Vagina (tissue), 2 donors: ENCODE results near the gene AP1B1. TPM values are rescaled to one million over a fixed set of nuclear protein-coding genes. Genes with fewer than 3 reads are reported as not detected.
A peak's percentile ranks its signal among the peaks of the same experiment; 100 is the strongest.

Experiments
- DNase-seq, 2 donors: peaks; one replicate each; pipeline ENCODE4 v3.0.0-alpha.2; 2017; ENCODE audit errors: extremely low spot score in 2 of 2
- H3K27ac ChIP-seq: fragments of 200-600 bp; sonication (generic); one replicate; pipeline ENCODE4 v1.5.1; 2019
- H3K27me3 ChIP-seq: fragments of 200-600 bp; sonication (generic); one replicate; pipeline ENCODE4 v1.5.1; 2019
- H3K36me3 ChIP-seq, 2 donors: fragments of 200-600 bp; sonication (generic); one replicate each; pipeline ENCODE4 v1.5.1; 2017 to 2019
- H3K4me1 ChIP-seq: fragments of 200-600 bp; sonication (generic); one replicate; pipeline ENCODE4 v1.5.1; 2019
- H3K4me3 ChIP-seq, 2 donors: fragments of 200-600 bp; sonication (generic); 1 replicate in 1 of 2; 2 replicates in 1 of 2; pipeline ENCODE4 v1.5.1; 2016 to 2019
- H3K9me3 ChIP-seq: fragments of 200-600 bp; sonication (generic); one replicate; pipeline ENCODE4 v1.5.1; 2019
- CTCF ChIP-seq, 3 experiments: fragments of 450-650 bp in 2 of 3; fragments of 200-600 bp in 1 of 3; sonication (generic) in 1 of 3; IDR thresholded peaks; one replicate each; pipeline ENCODE4 v1.5.1; 2017 to 2019; ENCODE audit warnings: antibody characterized with exemption in 3 of 3, mild to moderate bottlenecking in 2 of 3, moderate library complexity in 2 of 3
- POLR2A ChIP-seq, 2 donors: fragments of 450-650 bp; IDR thresholded peaks; one replicate each; pipeline ENCODE4 v1.6.1; 2017; ENCODE audit warnings: antibody characterized with exemption in 2 of 2, mild to moderate bottlenecking in 2 of 2, moderate library complexity in 2 of 2
- POLR2AphosphoS5 ChIP-seq, 2 donors: sonication (generic); formaldehyde crosslinking; IDR thresholded peaks; one replicate each; pipeline ENCODE4 v1.9.0; 2017; ENCODE audit warnings: antibody characterized with exemption in 2 of 2, mild to moderate bottlenecking in 2 of 2, low read depth in 1 of 2; ENCODE audit not compliant: insufficient read depth in 1 of 2
- intact Hi-C: fragments of 100-400 bp; cut with DNase I; formaldehyde crosslinking; loops from one replicate; pipeline ENCODE4 v1.15.1; 2023
- total RNA-seq: library from RNA; depleted of rRNA; stranded (reverse); fragments of >200 nt; gene quantifications from one replicate; pipeline ENCODE4 v1.2.3, GENCODE V29; 2016

The AP1B1 gene
- total RNA-seq, 1 donor from 2014 or later = 60.9 TPM

- H3K27ac ChIP-seq = no peak overlapping the region
- TF ChIP-seq CTCF (IDR thresholded peaks at IDR 0.05) (no peak), POLR2AphosphoS5 (IDR thresholded peaks at IDR 0.05; ENCODE audit: insufficient read depth in 1 of 2, low read depth in 1 of 2) (no peak), POLR2A (IDR thresholded peaks at IDR 0.05) (no peak)
- no peaks in the 10 kb centered on the region for H3K9me3 ChIP-seq
- intact Hi-C loops = no loop called here
- no peaks in the 10 kb centered on the region for H3K4me1 ChIP-seq
- no peaks in the 10 kb centered on the region for H3K27me3 ChIP-seq
- H3K4me3 ChIP-seq = no peak overlapping the region
- peaks cover 0 to 92% of the 10 kb centered on the region in 2 donors for H3K36me3 ChIP-seq
- DNase-seq = no peak
These were observed 36.5 kb downstream of the AP1B1 start for GRCh38 chr22:29351891-29352290.

- no peak overlapping the region for H3K27ac ChIP-seq
- H3K36me3 ChIP-seq = peaks cover 0 to 91% of the 10 kb centered on the region in 2 donors
- no peak for TF ChIP-seq POLR2A (IDR thresholded peaks at IDR 0.05)
- TF ChIP-seq CTCF (IDR thresholded peaks at IDR 0.05) = no peak
- TF ChIP-seq POLR2AphosphoS5 (IDR thresholded peaks at IDR 0.05; ENCODE audit: insufficient read depth in 1 of 2, low read depth in 1 of 2) = no peak
- no peak overlapping the region for H3K4me3 ChIP-seq
- no peaks in the 10 kb centered on the region for H3K27me3 ChIP-seq
- intact Hi-C loops = no loop called here
- no peaks in the 10 kb centered on the region for H3K9me3 ChIP-seq
- no peaks in the 10 kb centered on the region for H3K4me1 ChIP-seq
- DNase-seq = no peak
These were observed 37.3 kb downstream of the AP1B1 start for GRCh38 chr22:29351042-29351441.

- intact Hi-C loops = no loop called here
- TF ChIP-seq CTCF (IDR thresholded peaks at IDR 0.05) (no peak), POLR2A (IDR thresholded peaks at IDR 0.05) (no peak), POLR2AphosphoS5 (IDR thresholded peaks at IDR 0.05; ENCODE audit: insufficient read depth in 1 of 2, low read depth in 1 of 2) (peak; percentile 25 to 49)
- no peaks in the 10 kb centered on the region for H3K4me1 ChIP-seq
- no peak overlapping the region for H3K27ac ChIP-seq
- H3K36me3 ChIP-seq = peaks cover 0 to 70% of the 10 kb centered on the region in 2 donors
- H3K27me3 ChIP-seq = no peaks in the 10 kb centered on the region
- no peak overlapping the region for H3K4me3 ChIP-seq
- DNase-seq = no peak
- no peaks in the 10 kb centered on the region for H3K9me3 ChIP-seq
These were observed 39.4 kb downstream of the AP1B1 start for GRCh38 chr22:29348956-29349355.

- H3K36me3 ChIP-seq = peaks cover 0 to 69% of the 10 kb centered on the region in 2 donors
- no peak overlapping the region for H3K27ac ChIP-seq
- H3K9me3 ChIP-seq = no peaks in the 10 kb centered on the region
- no peak overlapping the region for H3K4me3 ChIP-seq
- TF ChIP-seq POLR2AphosphoS5 (IDR thresholded peaks at IDR 0.05; ENCODE audit: insufficient read depth in 1 of 2, low read depth in 1 of 2) (no peak), CTCF (IDR thresholded peaks at IDR 0.05) (no peak), POLR2A (IDR thresholded peaks at IDR 0.05) (no peak)
- intact Hi-C loops = no loop called here
- DNase-seq = no peak
- no peaks in the 10 kb centered on the region for H3K27me3 ChIP-seq
- no peaks in the 10 kb centered on the region for H3K4me1 ChIP-seq
These were observed 40.3 kb downstream of the AP1B1 start for GRCh38 chr22:29348041-29348440.

- intact Hi-C loops = no loop called here
- no peaks in the 10 kb centered on the region for H3K4me1 ChIP-seq
- no peak for TF ChIP-seq CTCF (IDR thresholded peaks at IDR 0.05)
- no peaks in the 10 kb centered on the region for H3K27me3 ChIP-seq
- no peaks in the 10 kb centered on the region for H3K9me3 ChIP-seq
- H3K4me3 ChIP-seq = no peak overlapping the region
- no peak overlapping the region for H3K27ac ChIP-seq
- H3K36me3 ChIP-seq = peaks cover 0 to 65% of the 10 kb centered on the region in 2 donors
- DNase-seq = no peak
These were observed 41.7 kb downstream of the AP1B1 start for GRCh38 chr22:29346659-29347058.
